NOMO-1 treated with dmso at 0.1 percent for 144 hours (cell line): Measurements from ENCODE around the gene TMEM115.

ENCODE experiments used
- DNase-seq: peaks from one replicate; lab custom pipeline; 2025; ENCODE audit not compliant: unreplicated experiment; lab: John Stamatoyannopoulos, UW

TMEM115 gene

DNA sequence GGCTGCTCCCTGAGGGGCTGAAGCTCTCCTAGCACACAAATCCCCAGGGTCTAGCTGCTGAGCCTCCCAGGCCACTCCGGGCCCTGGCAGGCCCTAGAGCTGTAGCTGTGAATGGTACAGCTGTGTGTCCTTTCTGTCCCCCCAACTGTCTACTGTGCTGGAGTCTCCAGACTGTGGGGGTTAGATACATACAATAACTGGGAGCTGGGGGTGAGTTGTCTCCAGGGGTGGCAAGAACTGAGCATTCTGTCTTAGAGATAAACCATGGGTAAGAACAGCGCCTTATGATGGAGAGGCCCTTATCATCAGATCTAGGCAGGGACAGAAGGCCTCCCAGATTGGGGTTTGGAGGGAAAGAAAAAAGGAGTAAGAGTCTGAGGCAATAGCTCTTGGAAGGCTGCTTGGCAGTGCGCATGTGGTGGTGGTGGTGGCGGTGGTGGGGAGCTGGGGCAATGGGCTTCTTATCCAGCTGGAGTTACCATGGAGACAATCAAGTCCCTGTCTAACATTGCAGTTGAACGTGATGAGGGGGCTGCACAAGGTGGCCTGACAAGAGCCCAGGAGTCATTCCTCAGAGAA is 5.0 kb downstream of the TMEM115 start:
- no peak for DNase-seq

DNA sequence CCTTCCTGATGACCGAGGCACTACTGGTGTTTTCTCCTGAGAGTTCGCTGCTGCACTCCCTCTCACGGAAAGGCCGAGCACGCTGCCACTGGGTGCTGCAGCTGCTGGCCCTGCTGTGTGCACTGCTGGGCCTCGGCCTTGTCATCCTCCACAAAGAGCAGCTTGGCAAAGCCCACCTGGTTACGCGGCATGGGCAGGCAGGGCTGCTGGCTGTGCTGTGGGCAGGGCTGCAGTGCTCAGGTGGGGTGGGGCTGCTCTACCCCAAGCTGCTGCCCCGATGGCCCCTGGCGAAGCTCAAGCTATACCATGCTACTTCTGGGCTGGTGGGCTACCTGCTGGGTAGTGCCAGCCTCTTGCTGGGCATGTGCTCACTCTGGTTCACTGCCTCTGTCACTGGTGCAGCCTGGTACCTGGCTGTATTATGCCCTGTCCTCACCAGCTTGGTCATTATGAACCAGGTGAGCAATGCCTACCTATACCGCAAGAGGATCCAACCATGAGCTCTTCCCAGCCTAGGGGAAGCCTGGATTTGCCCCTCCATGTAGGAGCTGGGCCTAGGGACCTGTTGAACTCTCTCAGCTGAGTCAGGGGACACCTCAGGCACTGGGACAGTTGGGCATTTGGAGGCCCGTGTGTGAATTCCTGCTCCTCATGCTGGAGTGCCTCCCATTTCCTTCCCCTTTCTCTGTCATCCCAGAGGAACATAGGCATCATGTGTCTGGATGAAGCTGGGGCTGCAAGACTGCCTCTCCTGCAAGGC is 5.9 kb downstream of the TMEM115 start:
- DNase-seq, result no peak

DNA sequence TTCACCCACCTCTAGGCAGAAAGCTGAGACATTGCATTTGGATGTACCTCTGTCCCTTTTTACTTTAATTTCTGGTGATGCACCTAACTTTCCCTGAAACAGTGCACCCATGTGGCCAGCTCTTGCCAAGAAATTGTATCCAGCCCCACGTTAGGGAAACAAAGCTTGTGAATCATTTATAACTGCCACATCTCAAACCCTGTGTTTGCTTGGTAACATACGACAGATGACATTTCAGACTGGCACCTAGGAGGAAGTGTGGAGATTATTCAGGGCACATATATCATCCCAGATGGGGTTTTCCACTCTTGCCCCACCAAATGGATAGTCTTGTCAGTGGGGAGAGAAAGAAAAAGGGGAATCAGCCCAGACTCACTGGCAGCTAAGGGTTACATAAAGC is 6.5 kb downstream of the TMEM115 start:
- DNase-seq, result no peak

DNA sequence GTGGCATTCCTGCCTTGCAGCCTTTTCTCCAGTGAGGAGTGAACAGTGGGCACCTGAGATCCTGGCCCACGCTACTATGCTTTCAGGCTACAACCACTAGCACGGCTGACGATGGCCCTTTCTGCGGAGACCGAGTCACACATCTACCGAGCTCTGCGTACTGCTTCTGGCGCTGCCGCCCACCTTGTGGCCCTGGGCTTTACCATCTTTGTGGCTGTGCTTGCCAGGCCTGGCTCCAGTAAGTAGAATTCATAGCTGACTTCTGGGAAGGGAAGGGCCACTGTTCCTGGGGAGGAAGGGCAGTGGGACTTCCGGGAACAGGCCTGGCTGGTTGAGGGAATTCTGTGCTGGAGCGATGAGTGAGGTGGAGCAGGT is 8.0 kb downstream of the TMEM115 start:
- no peak for DNase-seq

DNA sequence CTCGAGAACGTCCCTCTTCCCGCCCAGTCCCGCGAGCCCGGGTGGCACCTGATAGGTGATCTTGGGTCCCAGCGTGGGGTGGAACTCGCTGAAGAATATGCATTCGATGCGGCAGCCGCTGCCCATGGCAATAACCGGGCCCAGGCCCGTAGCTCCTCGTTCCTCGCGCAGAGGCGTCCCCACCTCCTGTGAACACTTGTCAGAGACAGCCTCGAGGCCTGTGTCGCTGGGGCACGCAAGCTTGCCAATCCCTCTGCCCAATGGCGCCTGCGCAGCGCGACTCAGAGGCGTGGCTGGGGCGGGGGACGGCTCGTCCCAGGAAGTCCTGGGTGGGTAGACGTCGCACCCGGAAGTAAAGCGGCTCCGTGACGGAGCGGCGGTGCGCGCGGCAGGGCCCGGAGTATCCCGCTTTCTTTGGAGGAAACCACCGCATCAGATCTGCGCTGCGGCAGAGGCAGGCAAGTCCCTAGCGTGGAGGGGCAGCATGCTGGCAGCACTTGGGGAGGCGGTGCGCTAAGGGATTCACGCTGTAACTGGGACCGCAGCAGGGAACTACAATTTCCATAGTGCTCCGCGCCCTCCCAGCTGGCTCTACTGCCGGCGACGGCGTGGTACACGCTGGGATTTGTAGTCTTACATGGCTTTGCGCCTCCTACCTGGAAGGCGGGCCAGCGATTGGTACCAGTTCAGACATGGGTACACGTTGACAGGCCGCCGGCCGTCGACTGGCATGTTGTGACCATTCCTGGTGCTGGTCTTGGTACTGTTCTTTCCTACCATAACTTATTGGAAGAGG is 8.6 kb downstream of the TMEM115 start, which contains the start of the genes CYB561D2 and NPRL2:
Gene CYB561D2 (plus strand): TSS at position 336 of the 796 bp plus-strand sequence. CDS start 572 bp downstream, outside the sequence.
Gene NPRL2 (minus strand): TSS at position 249 of the 796 bp plus-strand sequence. CDS start 123 bp downstream, at position 126.
- DNase-seq, result peak; percentile 85

DNA sequence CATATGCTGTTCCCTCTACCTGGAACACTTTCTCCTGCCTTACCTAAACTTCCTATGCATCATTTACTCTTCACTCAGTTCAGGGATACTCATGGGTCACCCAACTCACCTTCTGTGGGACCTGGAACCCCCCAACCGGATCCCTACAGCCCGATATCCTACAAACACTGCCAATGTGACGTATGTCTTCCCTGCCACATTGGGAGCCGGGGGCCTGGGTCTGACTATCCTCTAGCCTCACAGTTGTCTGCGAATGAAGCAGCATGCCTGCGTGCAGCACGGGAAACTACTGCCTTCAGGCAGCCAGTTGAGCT is 9.2 kb downstream of the TMEM115 start:
- no peak for DNase-seq

DNA sequence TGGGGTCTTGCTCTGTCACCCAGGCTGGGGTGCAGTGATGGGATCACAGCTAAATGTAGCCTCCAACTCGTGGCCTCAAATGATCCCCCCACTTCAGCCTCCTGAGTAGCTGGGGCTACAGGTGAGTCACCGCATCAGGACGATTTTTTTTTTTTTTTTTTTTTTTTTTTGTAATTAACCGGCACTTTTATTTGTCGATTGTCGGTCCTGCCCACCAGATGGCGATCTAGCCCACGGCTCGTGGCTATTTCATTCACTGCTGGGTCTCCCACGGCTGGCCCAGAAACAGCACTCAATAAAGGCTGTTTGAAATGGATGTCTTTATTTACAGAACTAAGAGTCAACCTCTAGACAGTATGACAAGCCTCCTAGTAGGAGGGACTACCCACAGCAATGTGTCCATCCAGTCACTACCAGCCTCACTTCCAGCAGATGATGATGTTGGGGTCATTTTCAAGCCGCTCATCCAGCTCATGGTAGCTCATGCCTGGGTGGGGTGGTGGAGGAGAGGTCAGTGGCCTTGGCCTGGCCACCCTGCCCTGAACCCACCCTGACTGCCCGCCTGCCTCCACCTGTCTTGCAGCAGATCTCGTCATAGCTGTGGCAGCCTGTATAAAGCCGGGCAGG is 12.0 kb downstream of the TMEM115 start:
- DNase-seq, result peak; percentile 74

DNA sequence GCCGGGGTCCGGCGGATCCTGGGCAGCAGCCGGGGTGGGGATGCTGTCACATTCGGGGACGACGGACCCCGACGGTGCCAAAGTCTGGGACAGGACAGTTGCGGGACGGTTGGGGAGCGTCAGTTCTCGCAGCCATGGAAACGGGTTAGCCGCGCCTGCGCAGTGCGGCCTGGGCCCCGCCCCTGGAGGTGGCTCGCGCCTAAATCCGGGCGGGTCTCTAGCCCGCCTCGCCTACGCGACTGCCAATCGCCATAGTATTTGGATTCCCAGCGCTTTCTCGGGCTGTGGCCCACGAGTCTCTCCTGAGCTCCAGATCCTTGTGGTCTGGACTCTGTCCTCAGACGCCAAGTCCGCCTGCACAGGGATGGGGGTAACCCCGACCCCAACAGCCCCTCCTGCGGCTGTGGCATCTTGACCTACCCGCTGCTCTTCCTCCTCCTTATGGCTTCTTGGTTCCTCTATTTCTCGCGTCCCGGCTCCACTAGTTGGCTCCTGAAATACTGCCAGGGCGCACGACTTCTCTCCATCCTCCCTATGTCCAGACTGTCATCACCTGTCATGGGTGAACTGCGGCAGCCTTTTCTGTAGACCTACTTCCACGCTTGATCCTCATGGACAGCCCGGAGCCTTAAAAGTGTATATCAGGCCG is 13.6 kb downstream of the TMEM115 start, which contains the start of gene ZMYND10:
Gene ZMYND10 (minus strand): TSS at position 147 of the 649 bp plus-strand sequence. CDS start 153 bp downstream, outside the sequence.
- peak; percentile 64 for DNase-seq

DNA sequence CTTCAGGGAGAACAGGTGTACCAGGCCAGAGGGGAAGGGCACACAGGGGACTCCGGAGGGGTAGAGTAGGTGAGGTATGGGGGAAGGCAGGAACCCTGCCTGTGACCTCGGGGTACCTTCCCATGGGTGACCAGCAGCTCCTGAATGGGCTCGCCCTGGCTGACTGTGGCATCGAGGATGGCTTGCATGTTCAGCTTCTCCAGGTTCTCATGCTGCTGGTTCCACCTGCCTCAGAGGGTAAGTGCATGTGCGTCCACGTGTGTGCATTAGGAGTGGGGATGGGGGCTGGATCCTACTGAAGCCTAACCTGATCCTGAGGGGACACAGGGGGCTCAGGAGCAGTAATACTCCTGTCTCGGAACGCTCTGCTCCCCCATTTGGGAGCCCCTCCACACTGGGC is 14.3 kb downstream of the TMEM115 start:
- DNase-seq, result no peak

DNA sequence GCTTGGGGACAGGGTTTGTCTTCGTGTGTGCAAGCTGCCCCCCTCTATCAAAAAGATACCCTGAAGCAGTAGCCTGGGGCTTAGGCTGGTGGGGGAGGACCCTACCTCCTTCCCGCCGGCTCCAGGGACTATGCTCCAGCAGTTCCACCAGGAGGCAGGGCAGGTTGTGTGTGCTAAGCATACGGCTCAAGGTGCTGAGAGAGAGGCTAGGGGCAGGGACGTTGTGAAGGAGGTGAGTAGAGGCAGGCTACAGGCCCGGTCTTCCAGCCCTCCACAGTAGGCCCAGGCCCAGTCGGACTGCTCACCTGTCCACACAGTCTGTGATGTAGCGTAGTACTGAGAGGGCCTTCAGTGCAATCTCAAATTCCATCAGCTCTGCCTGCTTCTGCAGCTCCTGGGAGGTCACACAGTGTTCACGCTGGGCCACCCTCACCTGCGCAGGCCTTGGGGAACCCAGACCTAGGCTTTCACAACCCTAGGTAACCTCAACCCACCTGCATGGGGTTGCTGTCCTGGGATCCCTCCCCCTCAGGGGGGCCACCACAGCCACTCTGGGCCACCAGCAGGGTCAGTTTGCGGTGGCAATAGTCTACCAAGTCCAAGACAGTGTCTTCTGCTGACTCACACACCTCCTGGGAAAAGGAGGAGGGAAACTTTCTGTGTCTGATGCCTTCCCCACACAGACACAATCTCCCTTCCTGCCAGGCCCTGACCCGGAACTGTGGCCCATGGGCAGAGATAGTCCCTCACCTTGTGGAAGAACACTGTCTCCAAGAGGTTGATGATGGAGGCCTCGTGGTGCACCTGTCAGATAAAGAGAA is 16.3 kb downstream of the TMEM115 start:
- no peak for DNase-seq

DNA sequence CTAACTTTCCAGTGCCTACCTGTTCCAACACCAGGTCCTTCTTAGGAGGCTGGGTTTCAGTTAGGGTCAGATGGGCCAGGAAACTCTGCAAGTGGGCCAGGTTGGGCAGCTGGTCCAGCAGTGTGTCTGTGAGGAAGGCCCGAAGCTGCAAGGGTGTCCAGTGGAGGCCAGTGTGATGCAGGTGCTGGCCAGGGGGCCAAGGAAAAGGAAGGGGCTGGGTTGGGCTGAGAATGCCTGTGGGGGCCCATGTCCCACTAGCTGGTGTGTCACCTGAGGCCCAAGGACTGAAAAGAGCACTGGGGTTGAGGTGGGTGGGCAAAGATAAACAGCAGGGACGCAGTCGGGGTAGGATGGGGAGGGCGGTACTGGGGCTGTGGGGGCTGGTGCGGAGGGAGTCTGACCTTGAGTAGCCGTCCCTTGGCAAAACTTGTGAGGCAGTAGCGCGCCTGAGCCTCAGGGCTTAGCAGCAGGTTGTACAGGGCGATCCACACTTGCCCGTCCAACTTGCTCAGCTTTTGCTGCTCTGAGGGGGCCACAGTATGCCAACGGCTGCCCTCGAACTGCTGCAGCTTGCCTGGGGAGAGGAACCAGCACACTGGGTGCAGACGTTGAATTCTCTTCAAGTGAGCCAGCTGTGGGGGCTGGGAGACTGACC is 17.2 kb downstream of the TMEM115 start:
- DNase-seq, result no peak

DNA sequence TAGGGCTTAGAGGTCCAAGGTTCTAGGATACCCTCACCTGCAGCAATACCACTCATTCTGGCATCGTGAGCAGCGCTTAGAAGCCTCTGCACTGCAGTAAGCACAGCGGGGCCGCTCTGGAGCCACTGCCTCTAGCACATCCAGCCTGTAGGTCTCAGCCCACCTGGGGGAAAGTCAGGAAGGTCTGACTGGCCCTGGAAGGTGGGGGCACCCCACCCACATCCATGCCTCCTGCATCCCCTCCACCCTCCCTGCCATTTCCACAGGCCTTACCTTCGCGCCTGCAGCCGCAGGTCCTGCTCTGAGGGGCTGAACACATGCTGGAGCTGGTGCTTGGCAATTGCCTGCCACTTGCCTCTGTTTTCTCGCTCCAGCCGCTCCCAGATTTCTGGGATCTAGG is 17.8 kb downstream of the TMEM115 start:
- no peak for DNase-seq

DNA sequence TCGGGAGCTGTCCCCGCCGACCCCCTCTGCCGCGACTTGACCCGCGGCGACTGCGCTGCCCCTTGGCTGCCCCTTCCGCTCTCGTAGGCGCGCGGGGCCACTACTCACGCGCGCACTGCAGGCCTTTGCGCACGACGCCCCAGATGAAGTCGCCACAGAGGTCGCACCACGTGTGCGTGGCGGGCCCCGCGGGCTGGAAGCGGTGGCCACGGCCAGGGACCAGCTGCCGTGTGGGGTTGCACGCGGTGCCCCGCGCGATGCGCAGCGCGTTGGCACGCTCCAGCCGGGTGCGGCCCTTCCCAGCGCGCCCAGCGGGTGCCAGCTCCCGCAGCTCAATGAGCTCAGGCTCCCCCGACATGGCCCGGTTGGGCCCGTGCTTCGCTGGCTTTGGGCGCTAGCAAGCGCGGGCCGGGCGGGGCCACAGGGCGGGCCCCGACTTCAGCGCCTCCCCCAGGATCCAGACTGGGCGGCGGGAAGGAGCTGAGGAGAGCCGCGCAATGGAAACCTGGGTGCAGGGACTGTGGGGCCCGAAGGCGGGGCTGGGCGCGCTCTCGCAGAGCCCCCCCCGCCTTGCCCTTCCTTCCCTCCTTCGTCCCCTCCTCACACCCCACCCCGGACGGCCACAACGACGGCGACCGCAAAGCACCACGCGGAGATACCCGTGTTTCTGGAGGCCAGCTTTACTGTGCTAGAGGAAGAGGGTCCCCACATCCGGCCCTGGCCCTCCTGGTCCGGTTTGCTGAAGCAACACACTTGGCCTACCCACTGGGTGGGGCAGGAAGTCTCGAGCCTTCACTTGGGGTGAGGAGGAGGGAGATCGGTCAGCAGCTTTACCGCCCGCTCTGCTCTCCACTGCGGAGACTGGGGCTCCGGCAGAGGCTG is 18.6 kb downstream of the TMEM115 start, which contains the start of gene RASSF1:
Gene RASSF1 (minus strand): TSS at position 389 of the 882 bp plus-strand sequence. CDS start 31 bp downstream, at position 358.
- DNase-seq, result peak; percentile 92

DNA sequence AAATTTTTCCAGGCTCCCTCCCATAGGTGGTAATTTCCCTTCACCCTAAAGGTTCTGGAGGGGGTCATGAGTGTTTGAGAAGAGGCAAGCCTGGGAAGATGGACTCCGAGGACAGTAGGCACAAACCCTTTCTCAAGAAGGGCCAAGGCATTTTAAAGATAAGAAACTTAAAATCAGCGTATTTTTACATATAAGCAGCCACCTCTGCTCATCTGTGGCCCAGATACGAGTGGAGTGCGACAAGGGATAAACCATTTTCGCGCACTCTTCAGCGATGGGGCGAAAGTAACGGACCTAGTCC is 19.2 kb downstream of the TMEM115 start:
- DNase-seq, result no peak

DNA sequence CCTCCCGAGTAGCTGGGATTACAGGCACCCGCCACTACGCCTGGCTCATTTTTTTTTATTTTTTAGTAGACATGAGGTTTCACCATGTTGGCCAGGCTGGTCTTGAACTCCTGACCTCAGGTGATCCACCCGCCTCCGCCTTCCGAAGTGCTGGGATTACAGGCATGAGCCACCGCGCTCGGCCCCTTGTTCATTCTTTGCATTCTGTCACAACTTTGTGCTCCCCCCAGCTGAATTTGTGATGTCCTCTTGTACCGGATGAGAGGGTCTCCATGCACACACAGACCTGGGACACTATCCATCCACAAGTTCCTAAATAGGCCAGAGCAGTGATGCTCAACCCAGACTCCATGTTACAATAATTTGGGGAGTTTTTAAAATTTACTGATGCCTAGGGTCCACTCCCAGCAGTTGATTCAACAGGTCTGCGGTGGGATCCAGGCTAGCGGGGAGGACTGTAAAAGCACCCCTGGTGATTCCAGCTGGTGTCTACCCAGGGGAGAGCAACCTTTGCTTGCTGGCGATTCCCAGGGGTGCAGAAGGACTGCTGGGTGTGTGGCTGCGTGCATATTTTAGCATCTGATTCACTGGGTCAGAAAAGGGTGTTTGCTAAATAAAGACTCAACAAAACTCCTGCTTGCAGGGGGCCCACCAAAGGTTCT is 19.7 kb downstream of the TMEM115 start:
- DNase-seq, result no peak

DNA sequence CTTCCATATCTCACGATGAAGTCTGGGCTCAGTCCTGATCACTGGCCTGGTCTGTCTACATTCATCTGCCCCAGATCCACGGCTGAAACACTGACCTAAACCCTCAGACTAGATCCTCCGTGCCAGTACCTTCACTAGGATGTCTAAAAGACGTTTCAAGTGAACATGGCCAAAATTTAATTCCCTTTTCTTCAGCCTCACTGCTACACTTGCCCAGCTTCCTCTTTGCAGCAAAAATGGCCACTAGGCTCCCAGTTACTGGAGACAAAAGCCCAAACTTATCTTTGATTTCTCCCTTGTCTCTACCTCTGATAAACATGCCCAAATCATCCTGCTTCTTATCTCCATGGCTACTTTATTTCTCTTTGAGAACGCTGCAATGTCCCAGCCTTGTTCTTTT is 20.4 kb downstream of the TMEM115 start:
- DNase-seq, result peak; percentile 28

DNA sequence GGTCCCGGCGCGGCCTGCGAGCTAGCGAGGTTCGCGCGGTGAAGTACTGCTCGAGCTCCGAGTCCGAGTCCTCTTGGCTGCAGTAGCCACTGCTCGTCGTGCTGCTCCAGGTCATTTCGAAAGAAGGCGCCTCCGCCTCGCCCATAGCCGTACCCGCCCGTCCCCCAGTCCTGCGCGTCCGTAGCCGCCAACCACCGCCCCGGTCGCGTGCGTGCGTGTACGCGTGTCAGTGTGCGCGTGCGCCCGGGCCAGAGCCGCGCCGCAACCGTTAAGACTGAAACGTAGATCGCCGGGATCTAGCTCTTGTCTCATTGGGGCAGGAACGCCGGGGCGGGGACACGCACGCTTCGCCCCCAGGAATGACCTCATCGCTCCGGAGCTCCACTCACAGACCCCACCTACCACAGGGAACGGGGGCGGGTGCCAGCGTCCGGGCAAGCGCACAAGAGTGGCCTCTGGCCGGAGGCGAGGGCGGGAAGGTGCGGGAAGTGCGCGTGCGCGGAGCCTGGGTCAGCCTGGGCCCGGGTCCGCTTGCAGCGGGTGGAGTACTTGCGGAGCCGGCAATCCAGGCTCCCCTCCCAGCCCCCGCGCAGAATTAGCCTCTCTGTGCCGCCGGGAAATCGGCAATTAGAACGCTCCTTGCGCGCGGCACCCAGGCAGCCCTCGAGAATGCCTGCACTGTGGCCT is 22.0 kb downstream of the TMEM115 start:
- DNase-seq, result peak; percentile 99
